Muscle layer of colon (tissue), 2 donors: ENCODE results near the gene GLI2.

Source experiments
- H3K27ac ChIP-seq: one replicate; pipeline ENCODE4 v1.7.0; 2013; ENCODE audit warnings: low read depth, mild to moderate bottlenecking, low read length, moderate library complexity
- H3K27me3 ChIP-seq, 2 donors: one replicate each; pipeline ENCODE4 v1.7.0; 2013; ENCODE audit warnings: low read length in 2 of 2, mild to moderate bottlenecking in 2 of 2; ENCODE audit not compliant: insufficient read depth in 2 of 2, control insufficient read depth in 1 of 2
- H3K36me3 ChIP-seq: one replicate; pipeline ENCODE4 v1.7.0; 2013; ENCODE audit warnings: mild to moderate bottlenecking, low read length; ENCODE audit not compliant: insufficient read depth
- H3K4me1 ChIP-seq: one replicate; pipeline ENCODE4 v1.7.0; 2013; ENCODE audit warnings: mild to moderate bottlenecking, low read length; ENCODE audit not compliant: insufficient read depth
- H3K4me3 ChIP-seq, 2 donors: one replicate each; pipeline ENCODE4 v1.7.0; 2013; ENCODE audit warnings: low read length in 2 of 2, low read depth in 1 of 2, mild to moderate bottlenecking in 1 of 2, moderate library complexity in 1 of 2
- H3K9ac ChIP-seq: one replicate; pipeline ENCODE4 v1.7.0; 2013; ENCODE audit warnings: low read length
- H3K9me3 ChIP-seq: one replicate; pipeline ENCODE4 v1.7.0; 2013; ENCODE audit warnings: mild to moderate bottlenecking, low read length
- donor health status: abdominal sarcoma.
- donor health status: Adenocarcinoma of cecum.

The GLI2 gene

DNA sequence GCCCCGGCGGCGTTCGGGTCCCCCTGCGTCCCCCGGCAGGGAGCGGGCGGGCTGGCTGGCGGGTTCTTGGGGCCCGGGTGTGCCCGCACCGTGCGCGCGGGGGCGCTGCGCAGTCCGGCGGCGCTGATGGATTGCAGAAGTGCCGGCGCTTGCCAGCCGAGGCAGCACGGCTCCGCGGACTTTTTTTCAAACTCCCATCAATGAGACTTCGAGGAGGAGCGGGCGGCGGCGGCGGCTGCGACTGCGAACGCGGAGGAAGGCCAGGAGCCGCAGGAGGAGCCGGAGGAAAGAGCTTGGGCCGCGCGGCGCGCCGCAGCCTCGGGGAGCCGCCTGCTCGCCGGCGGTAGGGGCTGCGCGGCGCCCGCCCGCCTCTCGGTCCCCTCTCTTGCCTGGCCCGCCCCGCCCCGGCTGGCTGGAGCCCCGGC lies at the start of gene GLI2:
Gene GLI2, plus strand, starts transcription at position 123 of the 425 bp plus-strand sequence. CDS start 61,453 bp downstream, outside the sequence.
- Histone ChIP-seq H3K4me1 (peaks cover 25% of the 10 kb centered on the region), H3K27ac (peak within 1 kb of the TSS; percentile 89), H3K36me3 (no peaks in the 10 kb centered on the region), H3K27me3 (peaks cover 0 to 6% of the 10 kb centered on the region in 2 donors), H3K4me3 (peak within 1 kb of the TSS; percentile 58 to 78), H3K9ac (peak within 1 kb of the TSS; percentile 30), H3K9me3 (no peaks in the 10 kb centered on the region)

- Histone ChIP-seq H3K27ac (no peak overlapping the region), H3K4me3 (no peak overlapping the region), H3K9me3 (no peaks in the 10 kb centered on the region), H3K9ac (no peak overlapping the region), H3K36me3 (no peaks in the 10 kb centered on the region), H3K4me1 (peaks cover 17% of the 10 kb centered on the region), H3K27me3 (no peaks in the 10 kb centered on the region)
Measured at GRCh38 chr2:120685974-120686297, 49.7 kb upstream of the GLI2 start.

DNA sequence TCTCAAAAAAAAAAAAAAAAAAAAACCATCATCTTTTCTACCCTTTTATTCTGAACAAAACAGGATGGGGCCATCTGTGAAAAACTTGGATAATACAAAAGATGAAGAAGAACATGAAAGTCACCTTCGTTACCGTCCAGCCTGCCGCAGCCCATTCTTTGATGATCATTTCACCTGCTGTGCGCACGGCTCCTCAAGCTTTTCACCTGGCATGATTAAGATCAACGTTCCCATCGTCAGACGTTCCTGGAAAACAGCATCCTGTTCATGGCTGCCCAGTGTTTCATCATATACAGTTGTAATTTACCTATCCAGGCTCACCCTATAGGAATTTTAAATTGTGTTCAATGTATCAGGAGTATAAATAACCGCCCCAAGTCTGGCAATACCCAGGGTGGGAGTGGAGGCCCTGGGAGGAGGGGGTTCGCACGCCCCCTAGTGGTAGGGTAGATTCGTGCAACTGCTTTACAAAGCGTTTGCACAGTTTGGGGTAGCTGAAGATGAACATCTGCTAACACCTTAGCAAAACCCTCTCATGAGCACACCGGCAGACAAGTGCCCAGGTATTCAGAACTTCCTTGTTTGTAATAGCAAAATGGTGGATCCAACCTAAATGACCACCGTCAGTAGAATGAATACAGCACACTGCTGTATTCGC lies 49.0 kb upstream of the GLI2 start:
- Histone ChIP-seq H3K36me3 (no peaks in the 10 kb centered on the region), H3K27me3 (no peaks in the 10 kb centered on the region), H3K9ac (no peak overlapping the region), H3K4me1 (peaks cover 17% of the 10 kb centered on the region), H3K27ac (no peak overlapping the region), H3K4me3 (no peak overlapping the region), H3K9me3 (no peaks in the 10 kb centered on the region)

- H3K36me3 ChIP-seq = no peaks in the 10 kb centered on the region
- no peak overlapping the region for H3K27ac ChIP-seq
- H3K27me3 ChIP-seq = no peaks in the 10 kb centered on the region
- no peaks in the 10 kb centered on the region for H3K9me3 ChIP-seq
- H3K4me3 ChIP-seq = no peak overlapping the region
- no peak overlapping the region for H3K9ac ChIP-seq
- peaks cover 17% of the 10 kb centered on the region for H3K4me1 ChIP-seq
Measured at GRCh38 chr2:120687210-120687609, 48.5 kb upstream of the GLI2 start.

GRCh38 chr2:120690521-120690920 lies 45.1 kb upstream of the GLI2 start:
- Histone ChIP-seq H3K4me3 (no peak overlapping the region), H3K4me1 (no peaks in the 10 kb centered on the region), H3K9me3 (no peaks in the 10 kb centered on the region), H3K27me3 (peaks cover 0 to 6% of the 10 kb centered on the region in 2 donors), H3K9ac (no peak overlapping the region), H3K36me3 (no peaks in the 10 kb centered on the region), H3K27ac (no peak overlapping the region)

- Histone ChIP-seq H3K27me3 (peaks cover 0 to 6% of the 10 kb centered on the region in 2 donors), H3K9me3 (no peaks in the 10 kb centered on the region), H3K9ac (no peak overlapping the region), H3K36me3 (no peaks in the 10 kb centered on the region), H3K27ac (no peak overlapping the region), H3K4me1 (no peaks in the 10 kb centered on the region), H3K4me3 (no peak overlapping the region)
Measured at GRCh38 chr2:120691410-120691809, 44.3 kb upstream of the GLI2 start.

DNA sequence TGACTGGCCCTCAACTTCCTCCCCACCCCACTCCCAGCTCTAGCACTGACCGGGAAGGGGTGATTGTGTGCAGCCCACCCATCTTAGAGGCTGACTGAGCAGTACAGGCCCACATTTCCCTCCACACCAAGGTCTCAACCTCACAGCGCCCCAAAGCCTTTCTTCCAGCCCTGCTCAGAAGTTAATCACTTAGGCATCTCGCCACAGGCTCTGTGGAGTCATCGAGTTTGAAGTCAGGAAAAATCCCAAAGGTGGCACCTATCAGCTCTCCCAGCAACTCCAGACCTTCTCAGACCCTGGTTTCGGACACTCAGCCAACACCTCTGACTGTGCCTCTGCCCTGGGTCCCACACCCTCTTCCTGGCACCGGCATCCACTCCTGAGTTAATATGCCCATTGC lies 43.0 kb upstream of the GLI2 start:
- Histone ChIP-seq H3K9ac (no peak overlapping the region), H3K36me3 (no peaks in the 10 kb centered on the region), H3K4me1 (no peaks in the 10 kb centered on the region), H3K27me3 (peaks cover 0 to 6% of the 10 kb centered on the region in 2 donors), H3K9me3 (no peaks in the 10 kb centered on the region), H3K27ac (no peak overlapping the region), H3K4me3 (no peak overlapping the region)

DNA sequence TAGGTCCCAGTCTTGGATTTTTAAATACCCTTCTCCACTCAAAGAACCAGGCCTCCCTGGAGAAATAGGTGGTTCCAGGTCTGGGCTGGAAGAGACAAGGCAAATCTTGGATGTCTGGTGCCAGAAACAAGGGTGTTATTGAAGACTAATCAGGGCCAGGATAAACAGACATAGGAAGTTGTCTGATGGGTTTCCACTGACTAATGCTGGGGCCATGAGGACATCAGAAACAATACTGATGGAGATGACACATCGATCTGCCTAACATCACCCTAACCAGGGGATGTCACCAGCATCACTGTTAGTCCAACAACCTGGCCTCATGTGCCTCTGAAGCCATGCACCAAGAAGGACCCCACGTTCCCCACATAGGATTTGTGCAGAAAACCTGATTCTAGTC lies 42.5 kb upstream of the GLI2 start:
- Histone ChIP-seq H3K27ac (no peak overlapping the region), H3K4me1 (no peaks in the 10 kb centered on the region), H3K9me3 (no peaks in the 10 kb centered on the region), H3K36me3 (no peaks in the 10 kb centered on the region), H3K4me3 (no peak overlapping the region), H3K9ac (no peak overlapping the region), H3K27me3 (peaks cover 0 to 6% of the 10 kb centered on the region in 2 donors)

GRCh38 chr2:120694034-120694433 lies 41.6 kb upstream of the GLI2 start:
- Histone ChIP-seq H3K9ac (no peak overlapping the region), H3K27ac (no peak overlapping the region), H3K9me3 (no peaks in the 10 kb centered on the region), H3K4me3 (no peak overlapping the region), H3K4me1 (no peaks in the 10 kb centered on the region), H3K36me3 (no peaks in the 10 kb centered on the region), H3K27me3 (peaks cover 0 to 6% of the 10 kb centered on the region in 2 donors)

DNA sequence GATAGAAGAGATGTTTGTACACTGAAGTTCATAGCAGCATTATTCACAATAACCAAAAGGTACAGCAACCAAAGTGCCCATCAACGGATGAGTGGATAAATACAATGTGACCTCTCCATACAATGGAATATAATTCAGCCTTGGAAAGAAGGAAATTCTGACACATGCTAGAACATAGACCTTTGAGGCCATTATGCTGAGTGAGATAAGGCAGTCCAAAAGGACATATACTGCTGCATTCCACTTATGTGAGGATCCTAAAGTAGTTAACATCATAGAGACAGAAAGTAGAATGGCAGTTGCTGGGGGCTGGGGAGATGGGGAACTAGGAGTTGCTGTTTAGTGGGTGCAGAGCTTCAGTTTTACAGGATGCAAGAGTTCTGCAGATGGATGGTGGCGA lies 38.2 kb upstream of the GLI2 start:
- H3K9me3 ChIP-seq = no peaks in the 10 kb centered on the region
- H3K36me3 ChIP-seq = no peaks in the 10 kb centered on the region
- H3K27me3 ChIP-seq = peaks cover 0 to 6% of the 10 kb centered on the region in 2 donors
- H3K4me1 ChIP-seq = no peaks in the 10 kb centered on the region
- H3K27ac ChIP-seq = no peak overlapping the region
- no peak overlapping the region for H3K9ac ChIP-seq
- no peak overlapping the region for H3K4me3 ChIP-seq

- Histone ChIP-seq H3K27me3 (peaks cover 0 to 6% of the 10 kb centered on the region in 2 donors), H3K9ac (no peak overlapping the region), H3K27ac (no peak overlapping the region), H3K4me3 (no peak overlapping the region), H3K9me3 (no peaks in the 10 kb centered on the region), H3K36me3 (no peaks in the 10 kb centered on the region), H3K4me1 (no peaks in the 10 kb centered on the region)
Measured at GRCh38 chr2:120699292-120699691, 36.4 kb upstream of the GLI2 start.

GRCh38 chr2:120700659-120701058 lies 35.0 kb upstream of the GLI2 start:
- H3K27ac ChIP-seq = no peak overlapping the region
- H3K27me3 ChIP-seq = no peaks in the 10 kb centered on the region
- no peaks in the 10 kb centered on the region for H3K4me1 ChIP-seq

More at GRCh38 chr2:120700659-120701058, 35.0 kb upstream of the GLI2 start:
- no peak overlapping the region for H3K9ac ChIP-seq
- no peaks in the 10 kb centered on the region for H3K36me3 ChIP-seq
- no peaks in the 10 kb centered on the region for H3K9me3 ChIP-seq
- H3K4me3 ChIP-seq = no peak overlapping the region
